CD4-positive, alpha-beta T cell (primary cell): ENCODE results near the gene NUDT9. TPM values are rescaled to one million over a fixed set of nuclear protein-coding genes. Genes with fewer than 3 reads are reported as not detected.
"Not testable (repeated sequence)": the region's sequence is repeated elsewhere in the genome, so short reads cannot be mapped to it uniquely, and the experiment has no call there.

Experiments used
- ATAC-seq: fragments of 200-7000 bp; cut with Tn5 transposase; one replicate; pipeline ENCODE4 v1.10.0; 2022; ENCODE audit warnings: mild to moderate bottlenecking; ENCODE audit not compliant: poor library complexity
- CTCF ChIA-PET: fragments of 350-600 bp; sonication (Branson Sonifier 250); formaldehyde crosslinking; loops from one replicate; lab custom pipeline; 2021; ENCODE audit warnings: antibody characterized with exemption, inconsistent platforms; lab: Charles Lee
- POLR2A ChIA-PET: fragments of 350-600 bp; sonication (Branson Sonifier 250); formaldehyde crosslinking; loops from one replicate; lab custom pipeline; 2021; ENCODE audit warnings: antibody characterized with exemption, inconsistent platforms; lab: Charles Lee
- DNase-seq, 14 experiments: peaks; one replicate each; pipeline ENCODE4 v3.0.0-alpha.2; 2013 to 2020; ENCODE audit warnings: mixed read lengths in 2 of 14
- H3K27ac ChIP-seq, 2 donors: one replicate each; pipeline versions ENCODE4 v1.5.1 to v1.7.0; 2013; ENCODE audit warnings: low read length in 2 of 2, low read depth in 1 of 2, mild to moderate bottlenecking in 1 of 2
- H3K27me3 ChIP-seq, 2 experiments: 1 replicate in 1 of 2; 2 replicates in 1 of 2; pipeline versions ENCODE4 v1.6.1 to v1.7.0; 2013; ENCODE audit warnings: low read length in 2 of 2, control low read depth in 1 of 2, mild to moderate bottlenecking in 1 of 2, moderate library complexity in 1 of 2; ENCODE audit not compliant: insufficient read depth in 2 of 2, control insufficient read depth in 1 of 2
- H3K36me3 ChIP-seq: one replicate; pipeline ENCODE4 v1.6.1; 2013; ENCODE audit warnings: low read length, control low read depth; ENCODE audit not compliant: insufficient read depth
- H3K4me1 ChIP-seq: one replicate; pipeline ENCODE4 v1.6.1; 2013; ENCODE audit warnings: low read length, control low read depth; ENCODE audit not compliant: insufficient read depth
- H3K4me3 ChIP-seq: one replicate; pipeline ENCODE4 v1.5.1; 2013; ENCODE audit warnings: mild to moderate bottlenecking, low read length, moderate library complexity
- H3K9me3 ChIP-seq, 2 experiments: 1 replicate in 1 of 2; 2 replicates in 1 of 2; pipeline versions ENCODE4 v1.6.1 to v1.7.0; 2013; ENCODE audit warnings: low read length in 2 of 2, mild to moderate bottlenecking in 2 of 2, control low read depth in 1 of 2, moderate library complexity in 1 of 2; ENCODE audit not compliant: control insufficient read depth in 1 of 2, insufficient read depth in 1 of 2
- H3K27ac Mint-ChIP-seq: one replicate; pipeline ENCODE4 v1.8.0; 2020; ENCODE audit warnings: mixed read lengths
- H3K27me3 Mint-ChIP-seq: one replicate; pipeline ENCODE4 v1.8.0; 2021; ENCODE audit warnings: mixed read lengths
- H3K36me3 Mint-ChIP-seq: one replicate; pipeline ENCODE4 v1.8.0; 2021; ENCODE audit warnings: low read depth, mixed read lengths
- H3K4me1 Mint-ChIP-seq: one replicate; pipeline ENCODE4 v1.8.0; 2021; ENCODE audit warnings: low read depth, mixed read lengths
- H3K4me3 Mint-ChIP-seq: one replicate; pipeline ENCODE4 v1.8.0; 2020; ENCODE audit warnings: mild to moderate bottlenecking, mixed read lengths
- H3K9me3 Mint-ChIP-seq: one replicate; pipeline ENCODE4 v1.8.0; 2020; ENCODE audit warnings: mixed read lengths
- intact Hi-C, 2 experiments: fragments of 100-400 bp; cut with DNase I in 1 of 2; cut with micrococcal nuclease in 1 of 2; formaldehyde crosslinking; loops; one replicate each; pipeline versions ENCODE4 v1.15.1 to v1.9.0; 2023 to 2025; cut with DNase I, micrococcal nuclease
- total RNA-seq, 174 experiments: library from RNA in 2 of 174; stranded (reverse) in 2 of 174; gene quantifications; one replicate each; pipeline ENCODE4 v1.2.3 and lab custom pipeline; 2021 to 2026
- TF ChIP-seq, protein P1 (sequence below): fragments of 200-600 bp; IDR thresholded peaks from one replicate; pipeline ENCODE4 v1.8.0; 2022; ENCODE audit warnings: antibody characterized with exemption, mild to moderate bottlenecking

The NUDT9 gene
- total RNA-seq, 2 experiments from 2014 or later, result 4.4 to 4.8 TPM

DNA sequence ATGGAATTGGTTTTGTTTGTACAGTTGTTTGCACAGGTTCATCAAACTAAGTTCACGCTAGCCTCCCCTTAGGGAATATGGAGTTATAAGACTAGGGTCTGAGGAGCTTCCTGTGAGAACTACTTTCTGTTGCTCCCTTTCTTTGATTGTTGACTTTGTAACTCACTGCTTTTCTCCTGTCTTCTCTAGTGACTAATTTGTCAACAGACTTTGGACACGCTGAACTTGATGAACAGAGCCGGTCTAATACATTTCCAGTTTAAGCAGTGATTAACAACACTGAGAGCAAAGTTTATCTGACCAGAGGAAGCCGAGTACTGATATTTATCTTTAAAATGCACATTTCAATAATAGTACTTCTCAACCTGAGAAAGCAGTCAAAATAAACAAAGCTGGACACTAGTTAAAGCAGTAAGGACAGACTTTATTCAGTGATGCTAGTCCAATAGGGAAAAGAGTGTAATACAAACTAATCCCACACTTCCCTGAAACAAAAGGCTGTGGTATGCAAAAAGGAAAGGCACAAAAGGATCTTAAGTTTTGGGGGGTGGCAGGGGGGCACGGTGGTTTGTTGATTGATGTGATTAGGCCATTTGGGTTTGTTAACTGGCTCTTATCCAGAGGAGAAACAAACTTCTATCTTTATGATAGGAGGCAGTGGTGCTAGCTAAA lies 2.7 kb upstream of the NUDT9 start:
- ChIA-PET POLR2A (interaction anchor here (4.4 kb wide), 1 partner anchor 29 kb away, joined by 65 read pairs; the partner anchor contains the start of gene HSD17B11), CTCF (interaction anchor here (0.6 to 3.4 kb wide), 2 partner anchors 29 to 45 kb away, joined by 3 to 15 read pairs; partner anchors contain the start of gene HSD17B11)
- DNase-seq (no peak), ATAC-seq (no peak)
- intact Hi-C loops, result loop anchor here (2.0 to 10.0 kb wide), 3 partner anchors 29 to 415 kb away; partner anchors contain the start of gene HSD17B11 (in 1 of the 2)
- Mint-ChIP-seq H3K27me3 (no peaks in the 10 kb centered on the region), H3K27ac (peak overlapping the region; percentile 97), H3K4me1 (peaks cover 42% of the 10 kb centered on the region), H3K9me3 (no peaks in the 10 kb centered on the region), H3K36me3 (peaks cover 14% of the 10 kb centered on the region), H3K4me3 (peak overlapping the region; percentile 62)
- Histone ChIP-seq H3K4me3 (no peak overlapping the region), H3K27ac (no peak overlapping the region), H3K36me3 (no peaks in the 10 kb centered on the region), H3K9me3 (no peaks in the 10 kb centered on the region), H3K4me1 (peaks cover 24% of the 10 kb centered on the region), H3K27me3 (no peaks in the 10 kb centered on the region)
- TF ChIP-seq, protein P1, sequence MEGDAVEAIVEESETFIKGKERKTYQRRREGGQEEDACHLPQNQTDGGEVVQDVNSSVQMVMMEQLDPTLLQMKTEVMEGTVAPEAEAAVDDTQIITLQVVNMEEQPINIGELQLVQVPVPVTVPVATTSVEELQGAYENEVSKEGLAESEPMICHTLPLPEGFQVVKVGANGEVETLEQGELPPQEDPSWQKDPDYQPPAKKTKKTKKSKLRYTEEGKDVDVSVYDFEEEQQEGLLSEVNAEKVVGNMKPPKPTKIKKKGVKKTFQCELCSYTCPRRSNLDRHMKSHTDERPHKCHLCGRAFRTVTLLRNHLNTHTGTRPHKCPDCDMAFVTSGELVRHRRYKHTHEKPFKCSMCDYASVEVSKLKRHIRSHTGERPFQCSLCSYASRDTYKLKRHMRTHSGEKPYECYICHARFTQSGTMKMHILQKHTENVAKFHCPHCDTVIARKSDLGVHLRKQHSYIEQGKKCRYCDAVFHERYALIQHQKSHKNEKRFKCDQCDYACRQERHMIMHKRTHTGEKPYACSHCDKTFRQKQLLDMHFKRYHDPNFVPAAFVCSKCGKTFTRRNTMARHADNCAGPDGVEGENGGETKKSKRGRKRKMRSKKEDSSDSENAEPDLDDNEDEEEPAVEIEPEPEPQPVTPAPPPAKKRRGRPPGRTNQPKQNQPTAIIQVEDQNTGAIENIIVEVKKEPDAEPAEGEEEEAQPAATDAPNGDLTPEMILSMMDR, result no peak

DNA sequence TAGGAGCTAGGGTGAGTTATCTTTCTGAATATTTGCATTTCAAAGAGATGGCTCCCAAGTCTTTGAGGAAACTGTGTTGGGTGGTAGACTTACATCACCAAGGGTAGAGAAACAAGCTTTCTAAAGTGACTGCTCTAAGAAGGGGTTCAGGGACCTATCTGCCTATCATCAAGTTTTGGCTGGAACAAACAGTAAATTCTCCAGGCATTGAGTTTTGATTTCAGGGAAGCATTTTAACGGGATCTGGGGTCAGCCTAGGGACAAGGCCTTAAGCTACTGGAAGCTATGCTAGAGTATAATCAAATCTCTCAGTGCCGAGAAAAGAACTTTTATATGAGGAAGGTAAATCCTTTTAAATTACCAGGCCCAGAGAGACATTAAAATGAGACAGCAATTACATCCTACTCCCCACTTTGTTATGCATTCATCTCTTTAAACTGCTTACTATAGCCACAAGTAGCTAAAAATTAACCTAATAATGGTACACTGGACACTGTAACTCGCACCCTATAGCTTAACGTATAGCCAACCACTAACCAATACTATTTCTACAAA lies 2.0 kb upstream of the NUDT9 start:
- intact Hi-C loops, result loop anchor here (2.0 to 10.0 kb wide), 3 partner anchors 30 to 416 kb away; partner anchors contain the start of gene HSD17B11 (in 1 of the 2)
- Mint-ChIP-seq H3K4me3 (peak overlapping the region; percentile 54), H3K27ac (peak overlapping the region; percentile 97), H3K4me1 (peaks cover 44% of the 10 kb centered on the region), H3K9me3 (no peaks in the 10 kb centered on the region), H3K36me3 (peaks cover 14% of the 10 kb centered on the region), H3K27me3 (no peaks in the 10 kb centered on the region)
- TF ChIP-seq, protein P1, result no peak
- ATAC-seq, result no peak
- ChIA-PET POLR2A (interaction anchor here (4.4 kb wide), 1 partner anchor 29 kb away, joined by 65 read pairs; the partner anchor contains the start of gene HSD17B11), CTCF (interaction anchor here (0.6 to 3.4 kb wide), 3 partner anchors 29 to 45 kb away, joined by 3 to 15 read pairs (median 11); partner anchors contain the start of gene HSD17B11)
- no peak for DNase-seq
- peak overlapping the region in 1 of 2 donors; percentile 4 for H3K27ac ChIP-seq
- H3K36me3 ChIP-seq, result no peaks in the 10 kb centered on the region
- no peaks in the 10 kb centered on the region for H3K9me3 ChIP-seq
- no peak overlapping the region for H3K4me3 ChIP-seq
- H3K4me1 ChIP-seq, result peaks cover 30% of the 10 kb centered on the region
- no peaks in the 10 kb centered on the region for H3K27me3 ChIP-seq

DNA sequence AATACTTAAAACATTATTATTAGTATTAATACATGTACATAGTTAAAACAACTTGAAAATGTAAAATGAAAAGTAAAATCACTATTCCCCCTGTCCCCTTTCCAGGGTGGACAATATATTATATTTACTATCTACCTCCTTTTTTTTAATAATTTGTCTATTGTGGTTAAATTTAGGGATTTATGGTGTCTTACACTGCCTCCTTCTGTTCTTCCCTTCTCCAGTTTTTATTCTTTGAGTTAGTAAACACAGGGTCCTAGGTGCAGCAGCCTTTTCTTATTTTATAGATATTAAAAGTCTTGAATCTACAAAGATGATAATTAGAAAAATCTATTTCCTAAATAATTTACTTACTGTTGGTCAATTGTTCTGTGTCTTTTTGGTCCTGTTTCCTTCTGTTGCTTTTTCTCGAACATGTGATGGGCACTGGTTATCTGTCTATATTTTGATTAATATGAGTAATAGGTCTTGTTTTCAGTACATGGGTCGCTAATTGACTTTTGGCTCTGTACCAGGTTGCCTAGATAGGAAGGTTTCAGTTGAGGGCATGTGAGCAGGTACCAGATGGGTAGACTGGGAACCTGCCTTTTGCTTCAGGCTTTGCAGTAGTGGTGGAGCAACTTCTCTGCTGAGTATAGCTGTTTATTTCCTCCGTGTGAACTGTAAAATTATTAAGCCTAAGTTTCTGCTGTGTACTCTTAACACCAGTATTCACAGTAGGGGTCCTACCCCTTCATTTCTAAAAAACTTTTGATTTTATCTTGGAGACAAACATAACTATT lies 1.1 kb downstream of the NUDT9 start:
- H3K36me3 ChIP-seq, result no peaks in the 10 kb centered on the region
- TF ChIP-seq, protein P1, result no peak
- peaks cover 31% of the 10 kb centered on the region for H3K4me1 ChIP-seq
- Mint-ChIP-seq H3K27ac (peak overlapping the region; percentile 97), H3K27me3 (no peaks in the 10 kb centered on the region), H3K4me1 (peaks cover 63% of the 10 kb centered on the region), H3K4me3 (peak overlapping the region; percentile 95), H3K36me3 (peaks cover 14% of the 10 kb centered on the region), H3K9me3 (no peaks in the 10 kb centered on the region)
- POLR2A ChIA-PET, result interaction anchor here (0.8 to 4.4 kb wide), 8 partner anchors 12 to 860 kb away, joined by 3 to 65 read pairs (median 6); partner anchors contain the start of genes HSD17B11 and KLHL8
- peak overlapping the region; percentile 77 for H3K4me3 ChIP-seq
- no peaks in the 10 kb centered on the region for H3K9me3 ChIP-seq
- no peaks in the 10 kb centered on the region for H3K27me3 ChIP-seq
- intact Hi-C loops, result loop anchor here (5.0 to 10.0 kb wide), 2 partner anchors 186 to 419 kb away; no protein-coding TSS in a partner anchor
- peak in 1 of 14 experiments; percentile 15 for DNase-seq
- no peak for ATAC-seq
- H3K27ac ChIP-seq, result no peak overlapping the region
- CTCF ChIA-PET, result interaction anchor here (1.0 to 3.4 kb wide), 3 partner anchors 29 to 48 kb away, joined by 4 to 15 read pairs (median 11); partner anchors contain the start of gene HSD17B11

DNA sequence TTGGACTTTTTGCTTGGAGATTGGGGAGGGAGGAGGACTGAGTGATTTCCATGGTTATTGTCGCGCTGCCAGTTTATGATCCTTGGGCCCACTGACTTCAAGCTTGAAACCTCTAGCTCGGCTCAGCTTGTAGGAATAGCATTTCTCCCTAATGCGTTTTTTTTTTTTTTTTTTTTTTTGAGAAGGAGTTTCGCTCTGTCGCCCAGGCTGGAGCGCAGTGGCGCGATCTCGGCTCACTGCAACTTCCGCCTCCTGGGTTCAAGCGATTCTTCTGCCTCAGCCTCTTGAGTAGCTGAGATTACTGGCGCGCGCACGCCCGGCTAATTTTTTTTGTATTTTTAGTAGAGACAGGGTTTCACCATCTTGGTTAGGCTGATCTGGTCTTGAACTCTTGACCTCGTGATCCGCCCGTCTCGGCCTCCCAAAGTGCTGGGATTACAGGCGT lies 1.7 kb downstream of the NUDT9 start:
- Mint-ChIP-seq H3K36me3 (peaks cover 14% of the 10 kb centered on the region), H3K4me1 (peaks cover 69% of the 10 kb centered on the region), H3K4me3 (peak overlapping the region; percentile 79), H3K27ac (peak overlapping the region; percentile 97)
- CTCF ChIA-PET, result interaction anchor here (1.1 kb wide), 1 partner anchor 48 kb away, joined by 3 read pairs; no protein-coding TSS in a partner anchor
- not testable (repeated sequence) for H3K4me3 ChIP-seq, H3K27me3 Mint-ChIP-seq, H3K27ac ChIP-seq, DNase-seq, H3K9me3 ChIP-seq, H3K9me3 Mint-ChIP-seq, H3K27me3 ChIP-seq, H3K36me3 ChIP-seq, ATAC-seq
- POLR2A ChIA-PET, result interaction anchor here (0.5 to 4.4 kb wide), 3 partner anchors 33 to 516 kb away, joined by 3 to 65 read pairs (median 4); partner anchors contain the start of gene HSD17B11
- peaks cover 31% of the 10 kb centered on the region for H3K4me1 ChIP-seq
- intact Hi-C loops, result loop anchor here (5.0 to 10.0 kb wide), 2 partner anchors 187 to 419 kb away; no protein-coding TSS in a partner anchor
